PC-9 (cell line): ENCODE results near the gene ZNF506. TPM values are rescaled to one million over a fixed set of nuclear protein-coding genes. Genes with fewer than 3 reads are reported as not detected.
"Not testable (repeated sequence)": the region's sequence is repeated elsewhere in the genome, so short reads cannot be mapped to it uniquely, and the experiment has no call there.

ENCODE experiments used
- BruUV-seq: library from RNA; stranded (reverse); fragments of 400-500 nt; replicated peaks from 2 replicates; lab custom pipeline; 2021; lab: Mats Ljungman, UMichigan
- CTCF ChIA-PET: fragments of 300-600 bp; sonication (Branson Sonifier 250); formaldehyde crosslinking; loops from one replicate; lab custom pipeline; 2022; ENCODE audit warnings: antibody characterized with exemption; lab: Charles Lee
- POLR2A ChIA-PET: fragments of 300-600 bp; sonication (Branson Sonifier 250); formaldehyde crosslinking; loops from one replicate; lab custom pipeline; 2022; ENCODE audit warnings: antibody characterized with exemption; ENCODE audit not compliant: unreplicated experiment; lab: Charles Lee
- DNase-seq, 2 experiments: peaks; one replicate each; pipeline versions ENCODE4 v3.0.0 to v3.0.0-alpha.2; 2015 to 2022; ENCODE audit warnings: mixed read lengths in 1 of 2
- H2AFZ ChIP-seq: fragments of 200-600 bp; sonication (generic); 2 replicates; pipeline ENCODE4 v1.8.1; 2017; ENCODE audit warnings: antibody characterized with exemption
- H3F3A ChIP-seq: fragments of 200-600 bp; sonication (generic); 2 replicates; pipeline ENCODE4 v1.8.1; 2017; ENCODE audit warnings: antibody characterized with exemption, mild to moderate bottlenecking, low read depth; ENCODE audit not compliant: insufficient read depth
- H3K27ac ChIP-seq: fragments of 200-600 bp; sonication (generic); 2 replicates; pipeline ENCODE4 v1.6.1; 2016; ENCODE audit warnings: mixed run types
- H3K27me3 ChIP-seq: fragments of 200-600 bp; sonication (generic); 2 replicates; pipeline ENCODE4 v1.6.1; 2016; ENCODE audit warnings: low read depth, mixed run types; ENCODE audit not compliant: insufficient read depth
- H3K36me3 ChIP-seq: fragments of 200-600 bp; sonication (generic); 2 replicates; pipeline ENCODE4 v1.6.1; 2016; ENCODE audit warnings: low read depth, mixed run types
- H3K4me1 ChIP-seq: fragments of 200-600 bp; sonication (generic); replicated peaks from 2 replicates; pipeline ENCODE4 v1.6.1; 2016; ENCODE audit warnings: mixed run types; ENCODE audit not compliant: insufficient read depth
- H3K4me2 ChIP-seq: fragments of 200-600 bp; sonication (generic); 2 replicates; pipeline ENCODE4 v1.6.1; 2017; ENCODE audit warnings: mixed run types
- H3K4me3 ChIP-seq: fragments of 200-600 bp; sonication (generic); 2 replicates; pipeline ENCODE4 v1.6.1; 2016; ENCODE audit warnings: mixed run types
- H3K79me2 ChIP-seq: fragments of 200-600 bp; sonication (generic); 2 replicates; pipeline ENCODE4 v1.6.1; 2017; ENCODE audit warnings: low read depth, mixed run types
- H3K9me2 ChIP-seq: fragments of 200-600 bp; sonication (generic); 2 replicates; pipeline ENCODE4 v1.8.1; 2017; ENCODE audit warnings: mild to moderate bottlenecking; ENCODE audit not compliant: insufficient read depth
- H3K9me3 ChIP-seq: fragments of 200-600 bp; sonication (generic); 2 replicates; pipeline ENCODE4 v1.8.1; 2016; ENCODE audit warnings: low read depth; ENCODE audit not compliant: insufficient read depth
- H4K20me1 ChIP-seq: fragments of 200-600 bp; sonication (generic); 2 replicates; pipeline ENCODE4 v1.8.1; 2017; ENCODE audit not compliant: insufficient read depth
- EZH2 ChIP-seq: fragments of 200-600 bp; sonication (generic); IDR thresholded peaks from 2 replicates; pipeline ENCODE4 v1.8.0; 2017; ENCODE audit warnings: antibody characterized with exemption, low read depth
- intact Hi-C: fragments of 100-400 bp; cut with micrococcal nuclease; formaldehyde crosslinking; loops from one replicate; pipeline ENCODE4 v1.10.0; 2022; ENCODE audit not compliant: unreplicated experiment
- total RNA-seq: library from RNA; stranded (reverse); gene quantifications from 2 replicates; pipeline ENCODE4 v1.2.3, GENCODE V29; 2021
- TF ChIP-seq, protein P1 (sequence below): fragments of 200-600 bp; sonication (generic); conservative IDR thresholded peaks from 2 replicates; pipeline ENCODE4 v1.6.1; 2017; ENCODE audit warnings: mixed run types, antibody characterized with exemption, mild to moderate bottlenecking, moderate library complexity

Gene ZNF506
- total RNA-seq, 1 experiment from 2014 or later, result 12.6 TPM

GRCh38 chr19:19805480-19805879, 16.1 kb downstream of the ZNF506 start:
- no peaks in the 10 kb centered on the region; the same call in 1 of the 2 replicates for H3F3A ChIP-seq
- no peak for DNase-seq
- no peak for TF ChIP-seq EZH2
- TF ChIP-seq, protein P1, sequence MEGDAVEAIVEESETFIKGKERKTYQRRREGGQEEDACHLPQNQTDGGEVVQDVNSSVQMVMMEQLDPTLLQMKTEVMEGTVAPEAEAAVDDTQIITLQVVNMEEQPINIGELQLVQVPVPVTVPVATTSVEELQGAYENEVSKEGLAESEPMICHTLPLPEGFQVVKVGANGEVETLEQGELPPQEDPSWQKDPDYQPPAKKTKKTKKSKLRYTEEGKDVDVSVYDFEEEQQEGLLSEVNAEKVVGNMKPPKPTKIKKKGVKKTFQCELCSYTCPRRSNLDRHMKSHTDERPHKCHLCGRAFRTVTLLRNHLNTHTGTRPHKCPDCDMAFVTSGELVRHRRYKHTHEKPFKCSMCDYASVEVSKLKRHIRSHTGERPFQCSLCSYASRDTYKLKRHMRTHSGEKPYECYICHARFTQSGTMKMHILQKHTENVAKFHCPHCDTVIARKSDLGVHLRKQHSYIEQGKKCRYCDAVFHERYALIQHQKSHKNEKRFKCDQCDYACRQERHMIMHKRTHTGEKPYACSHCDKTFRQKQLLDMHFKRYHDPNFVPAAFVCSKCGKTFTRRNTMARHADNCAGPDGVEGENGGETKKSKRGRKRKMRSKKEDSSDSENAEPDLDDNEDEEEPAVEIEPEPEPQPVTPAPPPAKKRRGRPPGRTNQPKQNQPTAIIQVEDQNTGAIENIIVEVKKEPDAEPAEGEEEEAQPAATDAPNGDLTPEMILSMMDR, result no peak
- ChIA-PET POLR2A (no interaction called here), CTCF (interaction anchor here (0.6 kb wide), 1 partner anchor 16 kb away, joined by 6 read pairs; no protein-coding TSS in a partner anchor)
- no peak overlapping the region for H3K4me3 ChIP-seq
- H3K79me2 ChIP-seq, result peaks cover 9% of the 10 kb centered on the region
- H4K20me1 ChIP-seq, result no peaks in the 10 kb centered on the region
- peaks cover 60% of the 10 kb centered on the region for H3K9me3 ChIP-seq
- H3K27ac ChIP-seq, result no peak overlapping the region
- H3K9me2 ChIP-seq, result no peaks in the 10 kb centered on the region
- H3K36me3 ChIP-seq, result peaks cover 72% of the 10 kb centered on the region
- BruUV-seq, result no TSS peak
- H3K4me1 ChIP-seq, result no peaks in the 10 kb centered on the region
- H2AFZ ChIP-seq, result no peak overlapping the region
- intact Hi-C loops, result no loop called here
- no peak overlapping the region for H3K4me2 ChIP-seq
- H3K27me3 ChIP-seq, result no peaks in the 10 kb centered on the region

DNA sequence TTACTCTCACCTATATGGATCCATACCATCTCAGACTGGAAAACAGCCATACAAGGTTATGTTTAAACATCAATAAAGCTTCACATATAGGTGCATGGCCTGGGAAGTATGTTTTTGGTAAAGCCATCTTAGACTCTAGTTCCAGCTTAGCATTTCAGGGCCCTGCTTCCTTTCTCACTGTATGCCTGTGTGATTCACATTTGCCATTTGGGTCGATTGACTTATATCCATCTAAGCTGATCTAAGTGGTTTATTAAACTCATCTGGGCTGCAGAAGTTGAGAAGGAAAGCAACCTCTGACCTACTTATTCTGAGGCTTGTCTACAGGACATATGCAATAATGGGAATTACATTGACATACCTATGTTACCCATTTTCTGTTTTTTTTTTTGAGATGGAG, 33.5 kb downstream of the ZNF506 start:
- no peaks in the 10 kb centered on the region for H3K9me2 ChIP-seq
- peaks cover 51% of the 10 kb centered on the region for H3K36me3 ChIP-seq
- H3K79me2 ChIP-seq, result no peaks in the 10 kb centered on the region
- H3K4me2 ChIP-seq, result no peak overlapping the region
- DNase-seq, result no peak
- no peak for TF ChIP-seq EZH2
- TF ChIP-seq, protein P1, result no peak
- peaks cover 18% of the 10 kb centered on the region; the same call in 1 of the 2 replicates for H3K9me3 ChIP-seq
- no peaks in the 10 kb centered on the region for H3K27me3 ChIP-seq
- H4K20me1 ChIP-seq, result no peaks in the 10 kb centered on the region
- ChIA-PET POLR2A (no interaction called here), CTCF (no interaction called here)
- no peak overlapping the region for H3K4me3 ChIP-seq
- no peak overlapping the region for H2AFZ ChIP-seq
- intact Hi-C loops, result no loop called here
- BruUV-seq, result no TSS peak
- no peak overlapping the region for H3K27ac ChIP-seq
- no peaks in the 10 kb centered on the region for H3K4me1 ChIP-seq
- H3F3A ChIP-seq, result no peaks in the 10 kb centered on the region

DNA sequence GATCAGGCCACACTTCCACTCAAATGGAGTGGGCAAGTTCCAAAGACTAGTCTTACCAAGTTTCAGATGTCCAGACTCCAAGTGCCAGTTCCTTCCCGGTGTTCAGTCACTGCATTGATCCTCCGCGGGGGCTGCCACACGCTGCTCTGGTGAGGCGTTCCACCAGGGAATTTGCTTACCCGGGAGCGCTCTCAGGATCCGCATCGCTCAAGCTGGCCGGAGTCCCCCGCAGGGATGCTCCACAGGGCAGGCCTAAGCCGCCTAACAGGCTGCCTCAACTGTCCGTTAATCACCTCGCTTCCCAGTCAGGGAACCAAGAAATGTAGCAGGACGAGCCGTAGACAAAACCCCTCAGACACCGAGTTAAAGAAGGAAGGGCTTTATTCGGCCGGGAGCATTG, 36.1 kb downstream of the ZNF506 start:
- BruUV-seq, H3K79me2 ChIP-seq, H2AFZ ChIP-seq, H3K27me3 ChIP-seq, POLR2A ChIA-PET, intact Hi-C loops, H3K27ac ChIP-seq, H4K20me1 ChIP-seq, DNase-seq, H3K4me3 ChIP-seq, CTCF ChIA-PET, H3K9me2 ChIP-seq, H3F3A ChIP-seq, H3K4me2 ChIP-seq, H3K4me1 ChIP-seq: not testable (repeated sequence)
- peaks cover 24% of the 10 kb centered on the region; the same call in 1 of the 2 replicates for H3K9me3 ChIP-seq
- peaks cover 46% of the 10 kb centered on the region for H3K36me3 ChIP-seq

DNA sequence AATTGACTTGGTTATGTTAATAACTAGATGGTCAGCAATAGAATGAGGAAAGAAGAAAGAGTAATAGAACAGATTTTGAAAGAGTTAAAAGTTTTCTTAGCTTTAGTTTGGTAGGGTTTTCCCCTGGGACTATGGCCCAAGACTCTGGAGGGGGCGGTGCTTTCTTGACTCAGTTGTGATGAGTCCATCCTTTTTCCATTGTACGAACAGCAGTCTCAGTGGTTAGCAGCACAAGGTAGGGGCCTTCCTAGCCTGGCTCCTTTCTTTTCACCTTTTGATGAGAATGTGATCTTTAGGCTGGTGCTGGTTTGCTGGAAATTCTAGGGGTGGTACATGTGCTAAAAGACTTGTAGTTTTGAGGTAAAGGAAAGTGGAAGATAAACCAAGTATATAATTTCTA, 38.8 kb downstream of the ZNF506 start:
- Histone ChIP-seq H3K9me3 (peaks cover 45% of the 10 kb centered on the region), H3K27ac (no peak overlapping the region), H3K4me1 (peaks cover 1% of the 10 kb centered on the region), H3K9me2 (no peaks in the 10 kb centered on the region), H4K20me1 (no peaks in the 10 kb centered on the region), H3K79me2 (peaks cover 19% of the 10 kb centered on the region), H3K27me3 (no peaks in the 10 kb centered on the region), H3F3A (no peaks in the 10 kb centered on the region), H3K4me3 (no peak overlapping the region), H2AFZ (no peak overlapping the region), H3K36me3 (peaks cover 43% of the 10 kb centered on the region), H3K4me2 (no peak overlapping the region)
- TF ChIP-seq EZH2, result no peak
- TF ChIP-seq, protein P1, result no peak
- ChIA-PET POLR2A (no interaction called here), CTCF (no interaction called here)
- intact Hi-C loops, result no loop called here
- BruUV-seq, result no TSS peak
- DNase-seq, result no peak

DNA sequence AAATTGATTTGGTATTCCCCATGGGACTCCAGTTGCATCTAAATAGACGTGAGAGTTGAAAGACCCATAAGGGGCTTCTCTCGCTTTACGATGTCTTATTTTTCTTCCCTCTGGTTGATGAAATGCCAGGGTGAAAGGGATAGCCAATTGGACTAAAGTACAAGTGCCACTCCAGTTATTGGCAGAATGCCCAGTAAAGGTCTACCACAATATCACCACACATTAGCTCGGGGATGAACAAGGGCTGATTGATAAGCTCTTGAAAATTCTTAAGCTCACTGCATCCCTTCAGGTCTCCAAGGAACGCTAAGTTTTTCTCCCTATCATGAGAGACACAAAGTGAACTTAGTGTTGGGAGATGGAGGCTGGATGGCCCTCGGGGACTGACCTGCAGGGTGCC, 39.8 kb downstream of the ZNF506 start:
- intact Hi-C loops, H3F3A ChIP-seq, H3K27me3 ChIP-seq, H3K4me2 ChIP-seq, H3K4me1 ChIP-seq, CTCF ChIA-PET, BruUV-seq, POLR2A ChIA-PET, DNase-seq, H2AFZ ChIP-seq, H3K27ac ChIP-seq, H3K4me3 ChIP-seq, H4K20me1 ChIP-seq, H3K9me2 ChIP-seq: not testable (repeated sequence)
- Histone ChIP-seq H3K36me3 (peaks cover 36% of the 10 kb centered on the region), H3K79me2 (peaks cover 27% of the 10 kb centered on the region), H3K9me3 (peaks cover 45% of the 10 kb centered on the region)
